AG04450 (cell line): ENCODE results near the gene CDH13. TPM values are rescaled to one million over a fixed set of nuclear protein-coding genes. Genes with fewer than 3 reads are reported as not detected.

ENCODE experiments used
- CTCF ChIA-PET: fragments of 300-600, 350-600 bp; formaldehyde crosslinking; extraction: SDS; loops from one replicate; lab custom pipeline; 2022; ENCODE audit warnings: antibody characterized with exemption, inconsistent platforms; lab: Charles Lee
- POLR2A ChIA-PET: fragments of 350-600 bp; formaldehyde crosslinking; extraction: SDS; loops from one replicate; lab custom pipeline; 2021; ENCODE audit warnings: antibody characterized with exemption, inconsistent platforms; lab: Yijun Ruan, JAX
- DNase-seq: peaks from one replicate; pipeline ENCODE4 v3.0.0-alpha.2; 2011; ENCODE audit warnings: low read depth, low spot score
- H3K27ac ChIP-seq: one replicate; pipeline ENCODE4 v1.5.1; 2012; ENCODE audit warnings: low read depth, low read length, control low read depth
- H3K27me3 ChIP-seq: one replicate; pipeline ENCODE4 v1.6.0; 2012; ENCODE audit warnings: low read length; ENCODE audit not compliant: control insufficient read depth, insufficient read depth
- H3K4me3 ChIP-seq: 2 replicates; pipeline ENCODE4 v1.5.1; 2011; ENCODE audit warnings: mild to moderate bottlenecking, low read depth, low read length, control low read depth
- H3K9me3 ChIP-seq: 2 replicates; pipeline ENCODE4 v1.5.1; 2012; ENCODE audit warnings: low read length; ENCODE audit not compliant: control insufficient read depth, insufficient read depth
- polyA plus RNA-seq: library from polyadenylated mRNA; depleted of rRNA; stranded (reverse); fragments of >200 nt; gene quantifications from 2 replicates; pipeline ENCODE4 v1.2.3, GENCODE V29; 2011
- TF ChIP-seq, protein P1 (sequence below): IDR thresholded peaks from 2 replicates; pipeline ENCODE4 v1.5.1; 2011; ENCODE audit warnings: low read depth, low read length, control low read depth, inconsistent platforms

Gene CDH13
- polyA plus RNA-seq, 1 experiment, result 55.0 TPM

DNA sequence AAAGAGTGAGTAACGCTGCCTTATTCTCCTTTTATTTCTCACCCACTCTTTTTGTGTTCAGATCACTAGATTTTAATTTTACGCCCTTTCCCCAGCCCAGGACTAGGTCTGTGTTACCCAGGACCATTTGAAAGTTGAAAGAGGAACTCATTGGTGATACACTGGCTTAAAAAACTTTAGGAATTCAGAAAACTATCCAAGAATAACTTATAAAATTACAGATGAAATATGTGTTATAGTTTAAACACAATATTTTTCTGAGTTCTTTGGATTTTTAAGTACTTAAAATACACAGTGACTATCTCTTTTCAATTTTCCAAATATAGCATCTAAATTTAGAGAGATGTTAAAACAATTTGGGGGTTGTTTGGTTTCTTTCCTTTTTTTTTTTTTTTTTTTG lies 385.2 kb downstream of the CDH13 start:
- Histone ChIP-seq H3K4me3 (no peak overlapping the region), H3K9me3 (no peaks in the 10 kb centered on the region), H3K27ac (no peak overlapping the region), H3K27me3 (no peaks in the 10 kb centered on the region)
- no peak for DNase-seq
- ChIA-PET POLR2A (no interaction called here), CTCF (no interaction called here)
- TF ChIP-seq, protein P1, sequence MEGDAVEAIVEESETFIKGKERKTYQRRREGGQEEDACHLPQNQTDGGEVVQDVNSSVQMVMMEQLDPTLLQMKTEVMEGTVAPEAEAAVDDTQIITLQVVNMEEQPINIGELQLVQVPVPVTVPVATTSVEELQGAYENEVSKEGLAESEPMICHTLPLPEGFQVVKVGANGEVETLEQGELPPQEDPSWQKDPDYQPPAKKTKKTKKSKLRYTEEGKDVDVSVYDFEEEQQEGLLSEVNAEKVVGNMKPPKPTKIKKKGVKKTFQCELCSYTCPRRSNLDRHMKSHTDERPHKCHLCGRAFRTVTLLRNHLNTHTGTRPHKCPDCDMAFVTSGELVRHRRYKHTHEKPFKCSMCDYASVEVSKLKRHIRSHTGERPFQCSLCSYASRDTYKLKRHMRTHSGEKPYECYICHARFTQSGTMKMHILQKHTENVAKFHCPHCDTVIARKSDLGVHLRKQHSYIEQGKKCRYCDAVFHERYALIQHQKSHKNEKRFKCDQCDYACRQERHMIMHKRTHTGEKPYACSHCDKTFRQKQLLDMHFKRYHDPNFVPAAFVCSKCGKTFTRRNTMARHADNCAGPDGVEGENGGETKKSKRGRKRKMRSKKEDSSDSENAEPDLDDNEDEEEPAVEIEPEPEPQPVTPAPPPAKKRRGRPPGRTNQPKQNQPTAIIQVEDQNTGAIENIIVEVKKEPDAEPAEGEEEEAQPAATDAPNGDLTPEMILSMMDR, result no peak

DNA sequence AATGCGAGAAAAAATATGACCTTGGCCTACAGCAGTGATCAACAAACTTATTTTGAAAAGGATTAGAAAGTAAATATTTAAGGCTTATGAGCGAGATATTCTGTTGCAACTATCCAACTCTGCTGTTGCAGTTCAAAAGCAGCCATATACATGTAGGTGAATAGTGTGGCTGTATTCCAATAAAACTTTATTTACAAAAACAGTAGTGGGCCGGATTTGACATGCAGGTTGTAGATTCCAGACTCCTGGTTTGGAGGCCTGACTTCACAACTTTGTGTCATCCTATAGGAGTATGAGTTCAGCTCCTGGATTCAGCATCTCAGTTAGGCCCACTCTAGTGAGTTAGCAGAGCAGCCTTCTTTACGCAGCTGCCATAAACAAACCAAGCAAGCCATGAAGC lies 386.3 kb downstream of the CDH13 start:
- Histone ChIP-seq H3K4me3 (no peak overlapping the region), H3K27ac (no peak overlapping the region), H3K27me3 (no peaks in the 10 kb centered on the region), H3K9me3 (no peaks in the 10 kb centered on the region)
- TF ChIP-seq, protein P1, result no peak
- ChIA-PET CTCF (no interaction called here), POLR2A (no interaction called here)
- no peak for DNase-seq

DNA sequence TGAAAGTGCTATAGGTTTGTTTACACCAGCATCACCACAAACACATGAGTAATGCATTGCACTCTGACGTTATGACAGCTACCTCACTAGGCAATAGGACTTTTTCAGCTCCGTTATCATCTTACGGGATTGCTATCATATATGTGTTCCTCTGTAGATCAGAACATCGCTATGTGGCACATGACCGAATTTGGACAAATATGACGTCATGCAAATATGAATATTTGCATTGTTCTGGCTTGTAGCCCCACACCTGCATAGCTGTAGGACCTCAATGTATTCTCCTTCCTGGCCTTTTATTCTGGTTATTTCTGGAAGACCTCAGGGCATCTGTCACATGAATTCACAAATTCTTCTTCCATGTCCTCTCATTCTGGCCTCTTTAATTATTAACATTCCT lies 393.2 kb downstream of the CDH13 start:
- H3K9me3 ChIP-seq, result no peaks in the 10 kb centered on the region
- no peak overlapping the region for H3K4me3 ChIP-seq
- ChIA-PET POLR2A (no interaction called here), CTCF (no interaction called here)
- no peak overlapping the region for H3K27ac ChIP-seq
- no peak for DNase-seq
- TF ChIP-seq, protein P1, result no peak
- no peaks in the 10 kb centered on the region for H3K27me3 ChIP-seq

DNA sequence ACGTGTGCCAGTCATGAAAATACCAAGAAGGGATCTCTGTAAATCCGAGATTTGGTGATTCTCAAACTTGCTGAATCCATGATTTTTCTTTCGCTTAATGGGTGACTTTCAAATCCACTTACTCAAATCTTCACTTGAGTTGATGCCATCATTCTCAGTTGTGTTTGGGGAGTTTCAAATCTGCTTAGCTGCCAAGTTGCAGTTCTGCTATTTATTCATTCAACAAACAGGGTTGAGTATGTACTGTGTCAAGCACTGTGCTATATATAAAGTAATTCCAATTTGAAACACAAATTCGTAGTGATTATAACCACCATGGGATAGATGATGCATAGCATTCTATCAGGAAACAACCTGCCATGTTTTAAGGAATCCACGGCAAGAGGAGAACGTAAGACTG lies 394.3 kb downstream of the CDH13 start:
- POLR2A ChIA-PET, result no interaction called here
- Histone ChIP-seq H3K27me3 (no peaks in the 10 kb centered on the region), H3K9me3 (no peaks in the 10 kb centered on the region), H3K27ac (no peak overlapping the region), H3K4me3 (no peak overlapping the region)
- CTCF ChIA-PET, result interaction anchor here (0.7 kb wide), 1 partner anchor 344 kb away, joined by 3 read pairs; no protein-coding TSS in a partner anchor
- TF ChIP-seq, protein P1, result no peak
- no peak for DNase-seq

DNA sequence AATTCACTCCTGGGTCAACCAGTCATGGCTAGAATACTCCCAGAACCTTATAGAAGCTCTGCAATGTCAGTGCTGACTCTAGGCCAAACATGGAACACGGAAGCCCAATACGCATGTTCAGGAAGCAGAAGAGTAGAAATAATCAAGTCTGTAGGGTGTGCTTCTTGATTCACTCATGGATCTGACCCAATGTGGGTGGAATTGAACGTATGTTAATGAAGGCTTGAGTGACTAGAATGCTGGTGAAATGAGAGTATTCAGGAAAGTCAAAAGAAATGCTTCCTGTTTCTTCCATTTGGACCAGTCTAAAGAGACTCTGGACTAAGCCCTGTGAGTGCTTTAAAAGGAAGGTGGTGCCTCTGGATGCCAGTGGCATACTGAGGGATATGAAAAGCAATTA lies 395.0 kb downstream of the CDH13 start:
- CTCF ChIA-PET, result no interaction called here
- H3K27ac ChIP-seq, result no peak overlapping the region

More for the DNA sequence above, 395.0 kb downstream of the CDH13 start:
- Histone ChIP-seq H3K4me3 (no peak overlapping the region), H3K9me3 (no peaks in the 10 kb centered on the region), H3K27me3 (no peaks in the 10 kb centered on the region)
- no peak for DNase-seq
- POLR2A ChIA-PET, result no interaction called here
- TF ChIP-seq, protein P1, result no peak
